ENCODE measurements around the gene KRT76. TPM values are rescaled to one million over a fixed set of nuclear protein-coding genes. Genes with fewer than 3 reads are reported as not detected.

Gene KRT76
- total and polyA plus RNA-seq, 10 of the 15 experiments (the other 5 are each of a cell fraction or from before 2014, with no cell fraction given), result not detected

- ChIA-PET SMC1A (ENCODE audit: uncharacterized antibody, unreplicated experiment) (no interaction called here), CTCF (no interaction called here), RAD21 (ENCODE audit: unreplicated experiment) (no interaction called here), POLR2A (no interaction called here)
- in situ Hi-C loops (cut with MboI) (no loop called here), intact Hi-C loops (cut with micrococcal nuclease; ENCODE audit: unreplicated experiment) (no loop called here)
- Histone ChIP-seq H3K79me2 (ENCODE audit: control insufficient read depth, insufficient read depth, low read length) (no peaks in the 10 kb centered on the region), H3K27me3 (replicated peaks in 1 of 2; ENCODE audit: control insufficient read depth in 2 of 2, insufficient read depth in 2 of 2, low read length in 1 of 2) (peaks cover 0 to 2% of the 10 kb centered on the region in 2 experiments; a peak in 1 of 4 replicates), H3K4me1 (ENCODE audit: control insufficient read depth, insufficient read depth, low read length) (no peaks in the 10 kb centered on the region), H3K36me3 (ENCODE audit: control insufficient read depth in 2 of 2, insufficient read depth in 2 of 2, low read length in 1 of 2) (no peaks in the 10 kb centered on the region), H3K4me3 (no peak overlapping the region), H3K4me2 (ENCODE audit: control insufficient read depth, insufficient read depth) (no peak overlapping the region), H4K20me1 (ENCODE audit: control insufficient read depth, insufficient read depth) (no peaks in the 10 kb centered on the region; the same call in 1 of the 2 replicates), H3K27ac (ENCODE audit: control insufficient read depth, insufficient read depth) (no peak overlapping the region), H2AFZ (ENCODE audit: control insufficient read depth, low read depth, low read length) (no peak overlapping the region), H3K9me3 (replicated peaks; ENCODE audit: control insufficient read depth, insufficient read depth, low read length) (no peaks in the 10 kb centered on the region), H3K9ac (ENCODE audit: control insufficient read depth, insufficient read depth, low read length) (no peak overlapping the region)
- TF ChIP-seq MXI1 (IDR thresholded peaks at IDR 0.05; ENCODE audit: low read depth, low read length), result no peak
- TF ChIP-seq ATF2 (IDR thresholded peaks at IDR 0.05; ENCODE audit: low read length), result no peak
- no peak for TF ChIP-seq NRF1 (conservative IDR thresholded peaks at IDR 0.05; ENCODE audit: low read depth, low read length)
- TF ChIP-seq, protein P1, sequence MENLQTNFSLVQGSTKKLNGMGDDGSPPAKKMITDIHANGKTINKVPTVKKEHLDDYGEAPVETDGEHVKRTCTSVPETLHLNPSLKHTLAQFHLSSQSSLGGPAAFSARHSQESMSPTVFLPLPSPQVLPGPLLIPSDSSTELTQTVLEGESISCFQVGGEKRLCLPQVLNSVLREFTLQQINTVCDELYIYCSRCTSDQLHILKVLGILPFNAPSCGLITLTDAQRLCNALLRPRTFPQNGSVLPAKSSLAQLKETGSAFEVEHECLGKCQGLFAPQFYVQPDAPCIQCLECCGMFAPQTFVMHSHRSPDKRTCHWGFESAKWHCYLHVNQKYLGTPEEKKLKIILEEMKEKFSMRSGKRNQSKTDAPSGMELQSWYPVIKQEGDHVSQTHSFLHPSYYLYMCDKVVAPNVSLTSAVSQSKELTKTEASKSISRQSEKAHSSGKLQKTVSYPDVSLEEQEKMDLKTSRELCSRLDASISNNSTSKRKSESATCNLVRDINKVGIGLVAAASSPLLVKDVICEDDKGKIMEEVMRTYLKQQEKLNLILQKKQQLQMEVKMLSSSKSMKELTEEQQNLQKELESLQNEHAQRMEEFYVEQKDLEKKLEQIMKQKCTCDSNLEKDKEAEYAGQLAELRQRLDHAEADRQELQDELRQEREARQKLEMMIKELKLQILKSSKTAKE (IDR thresholded peaks at IDR 0.05; ENCODE audit: low read depth, poor library complexity, severe bottlenecking), result no peak
- TF ChIP-seq IRF3 (IDR thresholded peaks at IDR 0.05), result no peak
- TF ChIP-seq GATAD2B (conservative IDR thresholded peaks at IDR 0.05; ENCODE audit: low read depth), result no peak
- TF ChIP-seq E2F4 (IDR thresholded peaks at IDR 0.05; ENCODE audit: low read depth, low read length), result no peak
- TF ChIP-seq SREBF1 (IDR thresholded peaks at IDR 0.05; ENCODE audit: low read length), result no peak
- TF ChIP-seq CHD1 (IDR thresholded peaks at IDR 0.05; ENCODE audit: low read depth, low read length), result no peak
- no peak for TF ChIP-seq IKZF1 (conservative IDR thresholded peaks at IDR 0.05)
- TF ChIP-seq CREB1 (IDR thresholded peaks at IDR 0.05; ENCODE audit: low read depth), result no peak
- TF ChIP-seq STAT3 (IDR thresholded peaks at IDR 0.05; ENCODE audit: low read depth, low read length), result no peak
- no peak for TF ChIP-seq BCL11A (IDR thresholded peaks at IDR 0.05; ENCODE audit: low read depth, low read length)
- TF ChIP-seq ZZZ3 (IDR thresholded peaks at IDR 0.05; ENCODE audit: control insufficient read depth, insufficient read length, low read depth), result no peak
- no peak for TF ChIP-seq EP300 (IDR thresholded peaks at IDR 0.05; ENCODE audit: borderline replicate concordance in 1 of 2, control insufficient read depth in 1 of 2, low read depth in 2 of 2, low read length in 2 of 2)
- no peak for TF ChIP-seq RB1 (IDR thresholded peaks at IDR 0.05; ENCODE audit: borderline replicate concordance)
- TF ChIP-seq CHD2 (IDR thresholded peaks at IDR 0.05; ENCODE audit: borderline replicate concordance, low read depth, low read length), result no peak
- no peak for TF ChIP-seq SIN3A (IDR thresholded peaks at IDR 0.05; ENCODE audit: low read depth, low read length)
- no peak for TF ChIP-seq KLF5 (IDR thresholded peaks at IDR 0.05; ENCODE audit: partially characterized antibody)
- TF ChIP-seq ETV6 (conservative IDR thresholded peaks at IDR 0.05 in 1 of 2, IDR thresholded peaks at IDR 0.05 in 1 of 2; ENCODE audit: borderline replicate concordance in 1 of 2, low read depth in 1 of 2), result no peak
- BruUV-seq (replicated peaks), result no TSS peak
- 0% methylated on average over 2 of the region's 2 CpGs for WGBS (ENCODE audit: insufficient coverage, insufficient replicate concordance, low lambda C conversion rate, missing lambda C conversion rate)
- DNase-seq (ENCODE audit: low read depth, low spot score) (no peak), ATAC-seq (no peak), FAIRE-seq (no peak)
These were observed 54.5 kb downstream of the KRT76 start for GRCh38 chr12:52722680-52723079.

Data from GM12878 (cell line).